HUES6 (cell line): ENCODE data around the gene TCF25.
"Not testable (repeated sequence)": the region's sequence is repeated elsewhere in the genome, so short reads cannot be mapped to it uniquely, and the experiment has no call there.

Experiments used
- H3K27ac ChIP-seq: 2 replicates; pipeline ENCODE4 v1.7.0; 2013; ENCODE audit warnings: low read depth, mild to moderate bottlenecking, low read length, inconsistent platforms
- H3K27me3 ChIP-seq: 2 replicates; pipeline ENCODE4 v1.6.1; 2013; ENCODE audit warnings: low read length; ENCODE audit not compliant: control insufficient read depth, insufficient read depth
- H3K36me3 ChIP-seq: 2 replicates; pipeline ENCODE4 v1.6.1; 2013; ENCODE audit warnings: low read length; ENCODE audit not compliant: control insufficient read depth, insufficient read depth
- H3K4me1 ChIP-seq: 2 replicates; pipeline ENCODE4 v1.6.1; 2013; ENCODE audit warnings: low read length; ENCODE audit not compliant: control insufficient read depth, insufficient read depth
- H3K4me3 ChIP-seq: 2 replicates; pipeline ENCODE4 v1.5.1; 2013; ENCODE audit warnings: low read depth, low read length
- H3K9ac ChIP-seq: one replicate; pipeline ENCODE4 v1.6.1; 2013; ENCODE audit warnings: mild to moderate bottlenecking, low read length
- H3K9me3 ChIP-seq: 2 replicates; pipeline ENCODE4 v1.6.1; 2013; ENCODE audit warnings: low read depth, low read length; ENCODE audit not compliant: control insufficient read depth, insufficient read depth

Gene TCF25

GRCh38 chr16:89925596-89926079 is 52.2 kb downstream of the TCF25 start:
- Histone ChIP-seq H3K4me3 (peak overlapping the region; percentile 76), H3K27me3 (peaks cover 2% of the 10 kb centered on the region; the same call in 1 of the 2 replicates), H3K9me3 (no peaks in the 10 kb centered on the region), H3K4me1 (peaks cover 23% of the 10 kb centered on the region), H3K36me3 (peaks cover 7% of the 10 kb centered on the region), H3K9ac (peak overlapping the region; percentile 56), H3K27ac (no peak overlapping the region)

DNA sequence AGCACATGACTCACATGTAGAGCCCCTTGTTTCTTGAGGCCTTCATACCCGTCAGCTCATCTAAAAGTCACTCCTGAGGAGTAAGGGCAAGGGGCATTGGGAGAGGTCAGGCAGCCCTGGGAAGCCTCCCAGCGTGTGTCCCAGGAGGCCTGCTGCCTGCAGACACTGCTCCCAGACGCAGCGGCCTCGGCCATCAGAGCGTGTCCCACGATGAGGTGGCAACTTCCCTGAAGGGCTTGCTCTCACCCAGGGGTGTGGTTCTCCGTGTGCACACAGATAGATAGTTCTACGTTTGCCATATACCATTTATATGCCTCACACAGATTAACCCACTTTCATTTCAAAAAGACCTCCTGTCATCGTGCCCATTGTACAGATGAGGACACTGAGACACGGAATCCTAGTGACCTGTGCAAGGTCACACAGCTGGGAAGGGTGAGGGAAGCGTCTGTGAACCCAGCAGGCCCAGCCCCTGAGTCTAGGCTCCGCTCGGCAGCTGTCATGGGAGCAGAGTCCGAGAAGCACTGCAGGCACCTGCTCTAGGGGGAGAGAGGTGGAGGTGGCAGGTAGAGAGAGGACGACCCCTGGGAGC is 58.0 kb downstream of the TCF25 start:
- no peak overlapping the region for H3K4me3 ChIP-seq
- H3K4me1 ChIP-seq = no peaks in the 10 kb centered on the region
- no peaks in the 10 kb centered on the region for H3K9me3 ChIP-seq
- no peak overlapping the region for H3K27ac ChIP-seq
- no peak overlapping the region for H3K9ac ChIP-seq
- no peaks in the 10 kb centered on the region for H3K27me3 ChIP-seq
- H3K36me3 ChIP-seq = peaks cover 59% of the 10 kb centered on the region

- no peaks in the 10 kb centered on the region for H3K9me3 ChIP-seq
- H3K4me1 ChIP-seq = no peaks in the 10 kb centered on the region
- no peak overlapping the region for H3K4me3 ChIP-seq
- H3K36me3 ChIP-seq = peaks cover 63% of the 10 kb centered on the region
- no peak overlapping the region for H3K27ac ChIP-seq
- H3K9ac ChIP-seq = no peak overlapping the region
- H3K27me3 ChIP-seq = no peaks in the 10 kb centered on the region
Observed at GRCh38 chr16:89931964-89932363, 58.6 kb downstream of the TCF25 start.

- H3K27ac ChIP-seq, H3K9ac ChIP-seq, H3K27me3 ChIP-seq, H3K4me3 ChIP-seq, H3K9me3 ChIP-seq, H3K4me1 ChIP-seq: not testable (repeated sequence)
- peaks cover 59% of the 10 kb centered on the region for H3K36me3 ChIP-seq
Observed at GRCh38 chr16:89934019-89934418, 60.6 kb downstream of the TCF25 start.

- Histone ChIP-seq H3K36me3 (peaks cover 56% of the 10 kb centered on the region), H3K9me3 (no peaks in the 10 kb centered on the region), H3K27ac (no peak overlapping the region), H3K27me3 (no peaks in the 10 kb centered on the region), H3K9ac (no peak overlapping the region), H3K4me1 (no peaks in the 10 kb centered on the region), H3K4me3 (no peak overlapping the region)
Observed at GRCh38 chr16:89934611-89935553, 61.5 kb downstream of the TCF25 start.

GRCh38 chr16:89935620-89936019 is 62.2 kb downstream of the TCF25 start:
- not testable (repeated sequence) for H3K9me3 ChIP-seq, H3K4me1 ChIP-seq, H3K9ac ChIP-seq, H3K4me3 ChIP-seq, H3K27ac ChIP-seq, H3K27me3 ChIP-seq
- H3K36me3 ChIP-seq = peaks cover 56% of the 10 kb centered on the region

GRCh38 chr16:89936034-89936433 is 62.6 kb downstream of the TCF25 start:
- H3K27ac ChIP-seq = no peak overlapping the region
- no peak overlapping the region for H3K9ac ChIP-seq
- no peaks in the 10 kb centered on the region for H3K4me1 ChIP-seq
- peaks cover 55% of the 10 kb centered on the region for H3K36me3 ChIP-seq
- H3K9me3 ChIP-seq = no peaks in the 10 kb centered on the region
- no peaks in the 10 kb centered on the region for H3K27me3 ChIP-seq
- H3K4me3 ChIP-seq = no peak overlapping the region

GRCh38 chr16:89936508-89936907 is 63.1 kb downstream of the TCF25 start:
- H3K4me3 ChIP-seq = no peak overlapping the region
- H3K4me1 ChIP-seq = no peaks in the 10 kb centered on the region
- peaks cover 50% of the 10 kb centered on the region for H3K36me3 ChIP-seq
- H3K27me3 ChIP-seq = no peaks in the 10 kb centered on the region
- H3K9me3 ChIP-seq = no peaks in the 10 kb centered on the region
- no peak overlapping the region for H3K9ac ChIP-seq
- no peak overlapping the region for H3K27ac ChIP-seq

DNA sequence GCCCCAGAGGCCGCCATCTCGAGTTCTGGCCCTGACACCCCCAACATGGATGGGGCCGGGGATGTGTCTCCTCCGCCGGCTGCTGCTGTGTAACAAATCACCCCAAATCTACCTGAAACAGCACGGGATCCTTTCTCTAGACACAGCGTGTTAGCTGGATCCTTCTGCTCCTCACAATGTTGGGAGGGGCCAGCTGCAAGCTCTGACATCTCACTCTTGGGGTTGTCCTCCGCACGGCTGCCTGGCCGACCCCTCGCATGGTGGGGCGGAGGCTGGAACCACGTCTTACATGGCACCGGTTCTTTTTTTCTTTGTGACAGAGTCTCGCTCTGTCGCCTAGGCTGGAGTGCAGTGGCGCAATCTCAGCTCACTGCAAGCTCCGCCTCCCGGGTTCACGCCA is 63.6 kb downstream of the TCF25 start:
- H3K27ac ChIP-seq = no peak overlapping the region
- no peaks in the 10 kb centered on the region for H3K27me3 ChIP-seq
- peaks cover 45% of the 10 kb centered on the region for H3K36me3 ChIP-seq
- no peaks in the 10 kb centered on the region for H3K9me3 ChIP-seq
- H3K9ac ChIP-seq = no peak overlapping the region
- H3K4me3 ChIP-seq = no peak overlapping the region
- H3K4me1 ChIP-seq = no peaks in the 10 kb centered on the region

GRCh38 chr16:89938175-89938885 is 64.9 kb downstream of the TCF25 start:
- peaks cover 32% of the 10 kb centered on the region for H3K36me3 ChIP-seq
- H3K4me3 ChIP-seq = no peak overlapping the region
- no peaks in the 10 kb centered on the region for H3K4me1 ChIP-seq
- H3K27ac ChIP-seq = no peak overlapping the region
- no peaks in the 10 kb centered on the region for H3K9me3 ChIP-seq
- H3K9ac ChIP-seq = no peak overlapping the region
- no peaks in the 10 kb centered on the region for H3K27me3 ChIP-seq

DNA sequence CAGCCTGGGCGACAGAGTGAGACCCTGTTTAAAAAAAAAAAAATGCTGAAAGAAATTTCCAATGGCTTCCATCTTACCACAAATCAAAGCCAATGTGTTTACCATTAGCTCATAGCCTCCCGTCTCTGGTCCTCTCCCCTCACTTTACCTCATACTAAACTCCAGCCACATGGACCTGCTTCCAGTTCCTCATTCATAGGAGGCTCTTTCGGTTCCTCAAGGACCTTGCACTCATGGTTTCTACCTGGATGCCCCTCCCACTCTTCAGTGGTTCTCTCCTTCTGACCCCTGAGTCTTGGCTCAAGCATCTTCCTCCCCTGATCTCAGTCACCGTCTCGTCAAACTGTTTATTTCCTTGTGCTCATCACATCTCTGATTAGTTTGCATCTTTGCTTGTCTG is 71.4 kb downstream of the TCF25 start:
- no peak overlapping the region for H3K4me3 ChIP-seq
- H3K36me3 ChIP-seq = no peaks in the 10 kb centered on the region
- H3K27ac ChIP-seq = no peak overlapping the region
- no peaks in the 10 kb centered on the region for H3K9me3 ChIP-seq
- H3K9ac ChIP-seq = no peak overlapping the region
- H3K4me1 ChIP-seq = peaks cover 10% of the 10 kb centered on the region
- peaks cover 32% of the 10 kb centered on the region for H3K27me3 ChIP-seq
